ENCODE measurements around the gene TP53BP2. TPM values are rescaled to one million over a fixed set of nuclear protein-coding genes. Genes with fewer than 3 reads are reported as not detected.

The TP53BP2 gene
- total RNA-seq, 1 experiment from 2014 or later: 38.2 TPM

DNA sequence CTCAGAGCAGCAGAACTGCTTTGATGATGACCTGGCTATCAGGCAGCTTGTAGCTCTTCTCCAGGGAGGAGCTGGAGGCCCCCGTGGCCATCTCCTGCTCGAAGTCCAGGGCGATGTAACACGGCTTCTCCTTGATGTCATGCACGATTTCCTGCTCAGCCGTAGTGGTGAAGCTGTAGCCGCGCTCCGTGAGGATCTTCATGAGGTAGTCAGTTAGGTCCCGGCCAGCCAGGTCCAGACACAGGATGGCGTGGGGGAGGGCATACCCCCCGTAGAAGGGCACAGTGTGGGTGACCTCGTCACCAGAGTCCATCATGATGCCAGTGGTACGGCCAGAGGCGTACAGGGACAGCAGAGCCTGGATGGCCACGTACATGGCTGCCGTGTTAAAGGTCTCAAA, 18.3 kb upstream of the TP53BP2 start:
- ATAC-seq: no peak

DNA sequence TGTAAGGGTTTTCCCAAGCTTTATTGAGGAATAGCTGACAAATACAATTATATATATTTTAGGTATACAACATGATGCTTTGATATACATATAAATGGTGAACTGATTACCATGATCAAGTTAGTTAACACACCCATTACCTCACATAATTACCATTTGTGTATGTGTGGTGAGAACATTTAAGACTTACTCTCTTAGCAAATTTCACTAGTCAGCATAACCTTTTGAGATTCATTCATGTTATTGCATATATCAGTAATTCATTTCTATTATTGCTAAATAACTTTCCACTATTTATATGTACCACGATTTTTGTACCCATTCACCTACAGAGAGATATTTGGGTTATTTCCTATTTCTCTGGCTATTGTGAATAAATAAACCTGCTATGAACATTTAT, 16.2 kb upstream of the TP53BP2 start:
- DNase-seq (ENCODE audit: low read depth, low spot score) (no peak), ATAC-seq (no peak)
- Histone ChIP-seq H2AFZ (ENCODE audit: low read depth, low read length, poor library complexity, severe bottlenecking) (no peak overlapping the region), H3K27me3 (ENCODE audit: insufficient read depth, low read length) (peaks cover 21% of the 10 kb centered on the region), H3K4me2 (ENCODE audit: low read length) (no peak overlapping the region), H3K27ac (ENCODE audit: low read depth, low read length) (no peak overlapping the region), H3K79me2 (ENCODE audit: insufficient read depth, low read length) (no peaks in the 10 kb centered on the region), H3K36me3 (ENCODE audit: control insufficient read depth in 1 of 2, insufficient read depth in 2 of 2, low read length in 2 of 2) (no peaks in the 10 kb centered on the region), H3K9me3 (ENCODE audit: control insufficient read depth in 1 of 2, insufficient read depth in 1 of 2, low read depth in 1 of 2, low read length in 2 of 2) (no peaks in the 10 kb centered on the region), H3K9ac (ENCODE audit: low read length) (no peak overlapping the region), H3K4me3 (replicated peaks in 1 of 2; ENCODE audit: low read depth in 1 of 2, low read length in 2 of 2) (no peak overlapping the region), H4K20me1 (ENCODE audit: insufficient read depth) (no peaks in the 10 kb centered on the region), H3K4me1 (ENCODE audit: control insufficient read depth in 1 of 2, insufficient read depth in 2 of 2, low read length in 2 of 2) (no peaks in the 10 kb centered on the region), H3K9me2 (ENCODE audit: insufficient read depth) (no peaks in the 10 kb centered on the region)
- no peak for TF ChIP-seq ELF1 (IDR thresholded peaks at IDR 0.05; ENCODE audit: borderline replicate concordance, low read depth)
- TF ChIP-seq POLR2A (IDR thresholded peaks at IDR 0.05; ENCODE audit: borderline replicate concordance, extremely low read depth, insufficient read depth, insufficient read length): no peak
- no peak for TF ChIP-seq SP1 (IDR thresholded peaks at IDR 0.05; ENCODE audit: low read depth)
- no TSS peak for BruUV-seq (replicated peaks)
- ChIA-PET POLR2A (no interaction called here), RAD21 (ENCODE audit: low non-redundant PET in 1 of 2, low total read pairs in 2 of 2, uncharacterized antibody in 2 of 2, unreplicated experiment in 2 of 2) (no interaction called here), CTCF (interaction anchor here (1.0 kb wide), 1 partner anchor 16 kb away, joined by 3 read pairs; the partner anchor contains the start of gene TP53BP2)
- intact Hi-C loops (cut with micrococcal nuclease): no loop called here

More for the DNA sequence above, 18.3 kb upstream of the TP53BP2 start:
- no peaks in the 10 kb centered on the region for H3K4me1 ChIP-seq (ENCODE audit: control insufficient read depth in 1 of 2, insufficient read depth in 2 of 2, low read length in 2 of 2)
- H3K79me2 ChIP-seq (ENCODE audit: insufficient read depth, low read length): no peaks in the 10 kb centered on the region
- H2AFZ ChIP-seq (ENCODE audit: low read depth, low read length, poor library complexity, severe bottlenecking): no peak overlapping the region
- BruUV-seq (replicated peaks): no TSS peak
- no peak for DNase-seq (ENCODE audit: low read depth, low spot score)
- no peaks in the 10 kb centered on the region for H3K9me3 ChIP-seq (ENCODE audit: control insufficient read depth in 1 of 2, insufficient read depth in 1 of 2, low read depth in 1 of 2, low read length in 2 of 2)
- no peaks in the 10 kb centered on the region for H4K20me1 ChIP-seq (ENCODE audit: insufficient read depth)
- no peaks in the 10 kb centered on the region for H3K9me2 ChIP-seq (ENCODE audit: insufficient read depth)
- no peak overlapping the region for H3K4me2 ChIP-seq (ENCODE audit: low read length)
- H3K4me3 ChIP-seq (replicated peaks in 1 of 2; ENCODE audit: low read depth in 1 of 2, low read length in 2 of 2): no peak overlapping the region
- H3K27ac ChIP-seq (ENCODE audit: low read depth, low read length): no peak overlapping the region
- peaks cover 18% of the 10 kb centered on the region for H3K27me3 ChIP-seq (ENCODE audit: insufficient read depth, low read length)
- POLR2A ChIA-PET: no interaction called here
- CTCF ChIA-PET: no interaction called here
- no peak overlapping the region for H3K9ac ChIP-seq (ENCODE audit: low read length)
- H3K36me3 ChIP-seq (ENCODE audit: control insufficient read depth in 1 of 2, insufficient read depth in 2 of 2, low read length in 2 of 2): no peaks in the 10 kb centered on the region
- intact Hi-C loops (cut with micrococcal nuclease): no loop called here
- RAD21 ChIA-PET (ENCODE audit: low non-redundant PET in 1 of 2, low total read pairs in 2 of 2, uncharacterized antibody in 2 of 2, unreplicated experiment in 2 of 2): no interaction called here
- TF ChIP-seq EGR1 (IDR thresholded peaks at IDR 0.05; ENCODE audit: low read depth) (no peak), CEBPB (IDR thresholded peaks at IDR 0.05; ENCODE audit: low read depth) (no peak), SIN3A (IDR thresholded peaks at IDR 0.05; ENCODE audit: low read depth) (no peak), POLR2AphosphoS5 (IDR thresholded peaks at IDR 0.05; ENCODE audit: low read depth, low read length) (no peak), FOSL1 (IDR thresholded peaks at IDR 0.05; ENCODE audit: low read depth) (no peak), ZNF274 (IDR thresholded peaks at IDR 0.05; ENCODE audit: low read depth, low read length) (no peak), EZH2 (IDR thresholded peaks at IDR 0.05) (no peak), RAD21 (IDR thresholded peaks at IDR 0.05; ENCODE audit: low read depth) (no peak)
- TF ChIP-seq, protein P1, sequence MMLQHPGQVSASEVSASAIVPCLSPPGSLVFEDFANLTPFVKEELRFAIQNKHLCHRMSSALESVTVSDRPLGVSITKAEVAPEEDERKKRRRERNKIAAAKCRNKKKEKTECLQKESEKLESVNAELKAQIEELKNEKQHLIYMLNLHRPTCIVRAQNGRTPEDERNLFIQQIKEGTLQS (IDR thresholded peaks at IDR 0.05): no peak

Data from HCT116 (cell line).